Measurements from ENCODE around the gene NCOA7.

DNA sequence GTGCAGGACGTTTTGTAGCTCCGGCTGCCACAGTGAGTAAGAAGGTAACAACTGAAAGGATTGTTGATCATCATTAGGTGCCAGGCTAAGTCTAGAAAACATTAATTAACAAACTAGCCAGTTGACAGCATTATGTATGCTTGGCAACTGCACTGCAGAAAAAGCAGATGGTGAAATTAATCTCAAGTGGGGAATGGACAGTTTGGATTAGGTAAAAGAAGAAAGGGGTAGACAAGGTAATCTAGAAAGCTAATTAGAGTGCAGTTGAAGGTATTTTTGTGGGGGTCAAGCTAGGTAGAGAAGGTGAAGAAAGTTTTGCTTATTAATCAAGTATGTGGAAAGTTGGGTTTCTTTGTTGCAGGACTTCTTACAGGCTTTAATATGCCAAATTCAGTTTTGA lies 96.2 kb downstream of the NCOA7 start:
- TF ChIP-seq, protein P1, sequence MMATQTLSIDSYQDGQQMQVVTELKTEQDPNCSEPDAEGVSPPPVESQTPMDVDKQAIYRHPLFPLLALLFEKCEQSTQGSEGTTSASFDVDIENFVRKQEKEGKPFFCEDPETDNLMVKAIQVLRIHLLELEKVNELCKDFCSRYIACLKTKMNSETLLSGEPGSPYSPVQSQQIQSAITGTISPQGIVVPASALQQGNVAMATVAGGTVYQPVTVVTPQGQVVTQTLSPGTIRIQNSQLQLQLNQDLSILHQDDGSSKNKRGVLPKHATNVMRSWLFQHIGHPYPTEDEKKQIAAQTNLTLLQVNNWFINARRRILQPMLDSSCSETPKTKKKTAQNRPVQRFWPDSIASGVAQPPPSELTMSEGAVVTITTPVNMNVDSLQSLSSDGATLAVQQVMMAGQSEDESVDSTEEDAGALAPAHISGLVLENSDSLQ (IDR thresholded peaks at IDR 0.05) = no peak
- TF ChIP-seq RELA (IDR thresholded peaks at IDR 0.05; ENCODE audit: borderline replicate concordance, partially characterized antibody) (no peak), YBX1 (IDR thresholded peaks at IDR 0.05) (no peak), BHLHE40 (IDR thresholded peaks at IDR 0.05; ENCODE audit: borderline replicate concordance in 1 of 2, low read depth in 2 of 2, low read length in 1 of 2) (no peak), SMAD1 (IDR thresholded peaks at IDR 0.05; ENCODE audit: low read depth, partially characterized antibody) (no peak), SP1 (IDR thresholded peaks at IDR 0.05; ENCODE audit: low read depth, low read length) (no peak), CHD1 (IDR thresholded peaks at IDR 0.05; ENCODE audit: low read depth, low read length) (no peak)
- TF ChIP-seq, protein P2, sequence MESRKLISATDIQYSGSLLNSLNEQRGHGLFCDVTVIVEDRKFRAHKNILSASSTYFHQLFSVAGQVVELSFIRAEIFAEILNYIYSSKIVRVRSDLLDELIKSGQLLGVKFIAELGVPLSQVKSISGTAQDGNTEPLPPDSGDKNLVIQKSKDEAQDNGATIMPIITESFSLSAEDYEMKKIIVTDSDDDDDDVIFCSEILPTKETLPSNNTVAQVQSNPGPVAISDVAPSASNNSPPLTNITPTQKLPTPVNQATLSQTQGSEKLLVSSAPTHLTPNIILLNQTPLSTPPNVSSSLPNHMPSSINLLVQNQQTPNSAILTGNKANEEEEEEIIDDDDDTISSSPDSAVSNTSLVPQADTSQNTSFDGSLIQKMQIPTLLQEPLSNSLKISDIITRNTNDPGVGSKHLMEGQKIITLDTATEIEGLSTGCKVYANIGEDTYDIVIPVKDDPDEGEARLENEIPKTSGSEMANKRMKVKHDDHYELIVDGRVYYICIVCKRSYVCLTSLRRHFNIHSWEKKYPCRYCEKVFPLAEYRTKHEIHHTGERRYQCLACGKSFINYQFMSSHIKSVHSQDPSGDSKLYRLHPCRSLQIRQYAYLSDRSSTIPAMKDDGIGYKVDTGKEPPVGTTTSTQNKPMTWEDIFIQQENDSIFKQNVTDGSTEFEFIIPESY (IDR thresholded peaks at IDR 0.05) = no peak
- TF ChIP-seq, protein P3, sequence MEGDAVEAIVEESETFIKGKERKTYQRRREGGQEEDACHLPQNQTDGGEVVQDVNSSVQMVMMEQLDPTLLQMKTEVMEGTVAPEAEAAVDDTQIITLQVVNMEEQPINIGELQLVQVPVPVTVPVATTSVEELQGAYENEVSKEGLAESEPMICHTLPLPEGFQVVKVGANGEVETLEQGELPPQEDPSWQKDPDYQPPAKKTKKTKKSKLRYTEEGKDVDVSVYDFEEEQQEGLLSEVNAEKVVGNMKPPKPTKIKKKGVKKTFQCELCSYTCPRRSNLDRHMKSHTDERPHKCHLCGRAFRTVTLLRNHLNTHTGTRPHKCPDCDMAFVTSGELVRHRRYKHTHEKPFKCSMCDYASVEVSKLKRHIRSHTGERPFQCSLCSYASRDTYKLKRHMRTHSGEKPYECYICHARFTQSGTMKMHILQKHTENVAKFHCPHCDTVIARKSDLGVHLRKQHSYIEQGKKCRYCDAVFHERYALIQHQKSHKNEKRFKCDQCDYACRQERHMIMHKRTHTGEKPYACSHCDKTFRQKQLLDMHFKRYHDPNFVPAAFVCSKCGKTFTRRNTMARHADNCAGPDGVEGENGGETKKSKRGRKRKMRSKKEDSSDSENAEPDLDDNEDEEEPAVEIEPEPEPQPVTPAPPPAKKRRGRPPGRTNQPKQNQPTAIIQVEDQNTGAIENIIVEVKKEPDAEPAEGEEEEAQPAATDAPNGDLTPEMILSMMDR (IDR thresholded peaks at IDR 0.05 in 2 of 3, conservative IDR thresholded peaks at IDR 0.05 in 1 of 3; ENCODE audit: control insufficient read depth in 2 of 3, extremely low read depth in 1 of 3, insufficient read depth in 1 of 3, low read depth in 3 of 3, low read length in 3 of 3) = no peak
- TF ChIP-seq, protein P4, sequence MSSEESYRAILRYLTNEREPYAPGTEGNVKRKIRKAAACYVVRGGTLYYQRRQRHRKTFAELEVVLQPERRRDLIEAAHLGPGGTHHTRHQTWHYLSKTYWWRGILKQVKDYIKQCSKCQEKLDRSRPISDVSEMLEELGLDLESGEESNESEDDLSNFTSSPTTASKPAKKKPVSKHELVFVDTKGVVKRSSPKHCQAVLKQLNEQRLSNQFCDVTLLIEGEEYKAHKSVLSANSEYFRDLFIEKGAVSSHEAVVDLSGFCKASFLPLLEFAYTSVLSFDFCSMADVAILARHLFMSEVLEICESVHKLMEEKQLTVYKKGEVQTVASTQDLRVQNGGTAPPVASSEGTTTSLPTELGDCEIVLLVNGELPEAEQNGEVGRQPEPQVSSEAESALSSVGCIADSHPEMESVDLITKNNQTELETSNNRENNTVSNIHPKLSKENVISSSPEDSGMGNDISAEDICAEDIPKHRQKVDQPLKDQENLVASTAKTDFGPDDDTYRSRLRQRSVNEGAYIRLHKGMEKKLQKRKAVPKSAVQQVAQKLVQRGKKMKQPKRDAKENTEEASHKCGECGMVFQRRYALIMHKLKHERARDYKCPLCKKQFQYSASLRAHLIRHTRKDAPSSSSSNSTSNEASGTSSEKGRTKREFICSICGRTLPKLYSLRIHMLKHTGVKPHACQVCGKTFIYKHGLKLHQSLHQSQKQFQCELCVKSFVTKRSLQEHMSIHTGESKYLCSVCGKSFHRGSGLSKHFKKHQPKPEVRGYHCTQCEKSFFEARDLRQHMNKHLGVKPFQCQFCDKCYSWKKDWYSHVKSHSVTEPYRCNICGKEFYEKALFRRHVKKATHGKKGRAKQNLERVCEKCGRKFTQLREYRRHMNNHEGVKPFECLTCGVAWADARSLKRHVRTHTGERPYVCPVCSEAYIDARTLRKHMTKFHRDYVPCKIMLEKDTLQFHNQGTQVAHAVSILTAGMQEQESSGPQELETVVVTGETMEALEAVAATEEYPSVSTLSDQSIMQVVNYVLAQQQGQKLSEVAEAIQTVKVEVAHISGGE (CRISPR knock-in tag; IDR thresholded peaks at IDR 0.05) = no peak

All from GM12878 (cell line).